Kidney (tissue), 14 donors: ENCODE data around the gene NGB. TPM values are rescaled to one million over a fixed set of nuclear protein-coding genes. Genes with fewer than 3 reads are reported as not detected.

Experiments used
- DNase-seq, 5 donors: peaks; one replicate each; pipeline ENCODE4 v3.0.0-alpha.2; 2013 to 2020
- FAIRE-seq: peaks from 2 replicates; lab custom pipeline; 2012; peaks lifted over from hg19 to GRCh38; lab: Jason Lieb, UNC
- H3K27ac ChIP-seq, 2 donors: one replicate each; pipeline ENCODE4 v1.7.0; 2013; ENCODE audit warnings: low read depth in 2 of 2, low read length in 2 of 2, inconsistent platforms in 1 of 2
- H3K27me3 ChIP-seq: one replicate; pipeline ENCODE4 v1.7.1; 2013; ENCODE audit warnings: low read length, inconsistent platforms; ENCODE audit not compliant: control insufficient read depth, insufficient read depth
- H3K36me3 ChIP-seq, 3 donors: one replicate each; pipeline versions ENCODE4 v1.7.0 to v1.7.1; 2013; ENCODE audit warnings: low read length in 3 of 3, control low read depth in 1 of 3, inconsistent platforms in 1 of 3; ENCODE audit not compliant: insufficient read depth in 3 of 3, control insufficient read depth in 2 of 3
- H3K4me1 ChIP-seq, 3 donors: one replicate each; pipeline versions ENCODE4 v1.7.0 to v1.7.1; 2013; ENCODE audit warnings: low read length in 3 of 3, inconsistent platforms in 1 of 3, low read depth in 1 of 3; ENCODE audit not compliant: control insufficient read depth in 2 of 3, insufficient read depth in 2 of 3
- H3K4me3 ChIP-seq, 3 donors: one replicate each; pipeline versions ENCODE4 v1.7.0 to v1.8.1; 2013; ENCODE audit warnings: low read length in 3 of 3, control low read depth in 1 of 3, inconsistent platforms in 1 of 3
- H3K9ac ChIP-seq, 3 donors: one replicate each; pipeline versions ENCODE4 v1.7.0 to v1.7.1; 2013; ENCODE audit warnings: low read length in 3 of 3, control low read depth in 1 of 3, inconsistent platforms in 1 of 3
- H3K9me3 ChIP-seq, 3 donors: one replicate each; pipeline versions ENCODE4 v1.7.0 to v1.7.1; 2013; ENCODE audit warnings: low read length in 3 of 3, control low read depth in 1 of 3, inconsistent platforms in 1 of 3; ENCODE audit not compliant: control insufficient read depth in 2 of 3, insufficient read depth in 1 of 3
- intact Hi-C: fragments of 100-400 bp; cut with DNase I; formaldehyde crosslinking; loops from one replicate; pipeline ENCODE4 v1.11.1; 2022
- microRNA-seq: library from miRNA; unstranded; fragments of <30 nt; microRNA quantifications from one replicate; pipeline ENCODE4 v1.2.0, GENCODE V29; 2020
- polyA plus RNA-seq: library from polyadenylated mRNA; stranded (reverse); fragments of 350-450 nt; fragmentation: Illumina TruSeq; extraction: RNeasy Lipid Tissue Mini Kit (QIAGEN cat#74804); gene quantifications from one replicate; pipeline ENCODE4 v1.2.3, GENCODE V29; 2014; ENCODE audit warnings: low read depth, low replicate concordance; ENCODE audit not compliant: insufficient read depth
- total RNA-seq: library from RNA; stranded (reverse); fragmentation: NEBNext Ultra II Directional; extraction: Animal tissue kit (Norgen Biotek cat#: 25700); gene quantifications from one replicate; pipeline ENCODE4 v1.2.1, GENCODE V29; 2021
- TF ChIP-seq, protein P1 (sequence below): IDR thresholded peaks from 3 replicates; pipeline ENCODE4 v1.5.1; 2012; ENCODE audit warnings: mild to moderate bottlenecking, moderate library complexity, borderline replicate concordance; ENCODE audit not compliant: insufficient read depth; ENCODE audit errors: extremely low read depth
- donor health status: control.
- donor health status: control.
- donor health status: control.
- donor health status: control.
- donor health status: control.
- donor health status: DM: yes; HTN: yes; CAD: no.
- donor health status: Normal renal cell carcinoma (clear cell type).

NGB gene
- total and polyA plus RNA-seq, 2 donors from 2014 or later = not detected

DNA sequence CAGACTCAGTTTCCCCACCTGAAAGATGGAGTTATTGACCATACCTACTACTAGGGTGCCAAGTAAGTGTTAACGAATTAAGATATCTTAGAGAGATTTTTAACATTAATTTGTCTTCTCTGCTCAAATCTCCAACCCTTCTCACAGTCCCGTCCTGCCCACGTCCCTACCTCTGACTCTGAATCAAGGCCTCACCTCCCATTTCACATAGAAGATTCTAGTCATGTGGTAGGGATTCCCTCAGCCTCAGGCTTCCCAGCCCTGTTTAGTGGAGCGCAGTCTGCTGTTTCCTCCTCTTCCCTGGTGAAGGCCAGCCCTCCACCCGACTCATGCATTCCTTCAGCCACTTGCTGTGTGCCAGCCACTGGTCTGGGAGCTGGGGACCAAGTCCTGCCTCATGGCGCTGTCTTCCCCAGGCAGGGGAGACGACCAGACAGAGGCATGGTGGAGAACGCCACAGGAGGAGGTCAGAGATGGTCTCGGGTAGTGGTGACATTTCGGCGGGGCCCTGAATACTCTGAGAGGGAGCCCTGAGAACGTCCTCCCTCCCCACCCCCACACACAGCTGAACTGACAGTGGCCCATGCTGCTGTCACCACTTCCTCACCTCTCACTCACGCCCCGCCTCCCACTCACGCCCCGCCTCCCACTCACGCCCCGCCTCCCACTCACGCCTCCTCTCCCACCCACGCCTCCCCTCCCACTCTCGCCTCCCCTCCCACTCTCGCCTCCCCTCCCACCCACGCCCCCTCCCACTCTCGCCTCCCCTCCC lies 50.6 kb downstream of the NGB start:
- H3K27ac ChIP-seq = no peak overlapping the region
- DNase-seq (no peak), FAIRE-seq (no peak)
- H3K27me3 ChIP-seq = no peaks in the 10 kb centered on the region
- no peak overlapping the region for H3K4me3 ChIP-seq
- no peaks in the 10 kb centered on the region for H3K4me1 ChIP-seq
- no peaks in the 10 kb centered on the region for H3K36me3 ChIP-seq
- no peaks in the 10 kb centered on the region for H3K9me3 ChIP-seq
- H3K9ac ChIP-seq = no peak overlapping the region
- TF ChIP-seq, protein P1, sequence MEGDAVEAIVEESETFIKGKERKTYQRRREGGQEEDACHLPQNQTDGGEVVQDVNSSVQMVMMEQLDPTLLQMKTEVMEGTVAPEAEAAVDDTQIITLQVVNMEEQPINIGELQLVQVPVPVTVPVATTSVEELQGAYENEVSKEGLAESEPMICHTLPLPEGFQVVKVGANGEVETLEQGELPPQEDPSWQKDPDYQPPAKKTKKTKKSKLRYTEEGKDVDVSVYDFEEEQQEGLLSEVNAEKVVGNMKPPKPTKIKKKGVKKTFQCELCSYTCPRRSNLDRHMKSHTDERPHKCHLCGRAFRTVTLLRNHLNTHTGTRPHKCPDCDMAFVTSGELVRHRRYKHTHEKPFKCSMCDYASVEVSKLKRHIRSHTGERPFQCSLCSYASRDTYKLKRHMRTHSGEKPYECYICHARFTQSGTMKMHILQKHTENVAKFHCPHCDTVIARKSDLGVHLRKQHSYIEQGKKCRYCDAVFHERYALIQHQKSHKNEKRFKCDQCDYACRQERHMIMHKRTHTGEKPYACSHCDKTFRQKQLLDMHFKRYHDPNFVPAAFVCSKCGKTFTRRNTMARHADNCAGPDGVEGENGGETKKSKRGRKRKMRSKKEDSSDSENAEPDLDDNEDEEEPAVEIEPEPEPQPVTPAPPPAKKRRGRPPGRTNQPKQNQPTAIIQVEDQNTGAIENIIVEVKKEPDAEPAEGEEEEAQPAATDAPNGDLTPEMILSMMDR = no peak
- intact Hi-C loops = no loop called here

DNA sequence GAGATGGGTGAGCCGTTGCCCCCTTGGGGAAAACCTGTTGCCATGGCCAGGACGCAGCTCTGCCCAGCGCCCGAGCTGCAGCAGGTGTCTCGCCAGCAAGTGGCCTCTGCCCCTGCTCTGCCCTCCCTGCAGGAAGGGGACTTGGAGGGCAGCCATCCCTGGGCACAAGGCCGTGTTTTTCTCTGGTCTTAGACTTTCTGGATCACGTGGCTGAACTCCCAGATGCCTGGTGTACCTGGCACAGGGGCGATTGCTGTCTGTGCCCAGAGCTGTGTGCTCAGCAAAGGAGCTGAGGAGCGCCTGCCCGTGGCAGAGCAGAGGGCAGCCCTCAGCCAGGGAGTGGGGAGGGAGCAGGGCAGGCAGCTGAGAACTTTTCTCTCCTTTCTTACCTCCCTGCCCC lies 51.4 kb downstream of the NGB start:
- Histone ChIP-seq H3K9ac (no peak overlapping the region), H3K36me3 (no peaks in the 10 kb centered on the region), H3K27me3 (no peaks in the 10 kb centered on the region), H3K27ac (no peak overlapping the region), H3K9me3 (no peaks in the 10 kb centered on the region), H3K4me3 (no peak overlapping the region), H3K4me1 (no peaks in the 10 kb centered on the region)
- intact Hi-C loops = no loop called here
- TF ChIP-seq, protein P1 = no peak
- DNase-seq (no peak), FAIRE-seq (no peak)

DNA sequence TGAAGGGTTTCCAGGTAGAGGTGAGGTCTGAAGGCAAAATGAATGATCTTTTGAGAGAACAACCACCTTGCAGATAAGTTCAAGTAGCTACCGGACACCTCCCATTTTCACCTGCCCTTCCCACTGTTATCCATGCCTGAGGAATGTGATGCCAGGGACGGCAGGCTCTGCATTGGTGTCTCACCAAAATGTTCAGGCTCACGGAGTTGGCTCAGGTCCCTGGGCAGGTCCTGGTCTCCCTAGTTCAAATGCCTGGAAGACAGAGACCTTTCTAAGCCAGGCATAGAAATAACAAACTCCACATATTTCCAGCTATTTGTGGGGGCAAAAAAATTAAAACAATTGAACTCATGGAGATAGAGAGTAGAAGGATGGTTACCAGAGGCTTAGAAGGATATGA lies 53.5 kb downstream of the NGB start:
- no peak for DNase-seq
- H3K4me1 ChIP-seq = no peaks in the 10 kb centered on the region

More for the DNA sequence above, 53.5 kb downstream of the NGB start:
- Histone ChIP-seq H3K9ac (no peak overlapping the region), H3K36me3 (no peaks in the 10 kb centered on the region), H3K4me3 (no peak overlapping the region), H3K27me3 (no peaks in the 10 kb centered on the region), H3K9me3 (no peaks in the 10 kb centered on the region), H3K27ac (no peak overlapping the region)
- intact Hi-C loops = no loop called here
- no peak for FAIRE-seq
- TF ChIP-seq, protein P1 = no peak

Small RNA genes within 50 kb of the gene (microRNA-seq; reads per million reads assigned to microRNA genes)
- gene MIR1260A = not detected

Other genes with a start within 250 kb of the NGB start
- gene IRF2BPL, start 242.5 kb downstream of the NGB start, total RNA-seq = 97.1 TPM
- gene IRF2BPL, start 242.5 kb downstream of the NGB start, polyA plus RNA-seq = 15.7 TPM
- 23.5 TPM for gene CIPC, start 172.9 kb downstream of the NGB start, total RNA-seq
- 12.8 TPM for gene CIPC, start 172.9 kb downstream of the NGB start, polyA plus RNA-seq
- gene ZDHHC22, start 129.4 kb downstream of the NGB start, total RNA-seq = not detected
- not detected for gene ZDHHC22, start 129.4 kb downstream of the NGB start, polyA plus RNA-seq
- 1.9 TPM for gene TMEM63C, start 89.4 kb downstream of the NGB start, total RNA-seq
- 0.84 TPM for gene TMEM63C, start 89.4 kb downstream of the NGB start, polyA plus RNA-seq
- 34.7 TPM for gene POMT2, start 49.7 kb upstream of the NGB start, total RNA-seq
- 18.2 TPM for gene POMT2, start 49.7 kb upstream of the NGB start, polyA plus RNA-seq
- gene GSTZ1, start 49.8 kb upstream of the NGB start, total RNA-seq = 17.0 TPM
- 64.7 TPM for gene GSTZ1, start 49.8 kb upstream of the NGB start, polyA plus RNA-seq
- gene TMED8, start 105.9 kb upstream of the NGB start, total RNA-seq = 17.1 TPM
- 6.7 TPM for gene TMED8, start 105.9 kb upstream of the NGB start, polyA plus RNA-seq
- gene SAMD15, start 106.2 kb upstream of the NGB start, total RNA-seq = 6.2 TPM
- 1.8 TPM for gene SAMD15, start 106.2 kb upstream of the NGB start, polyA plus RNA-seq
- gene NOXRED1, start 152.3 kb upstream of the NGB start, total RNA-seq = 0.57 TPM
- gene NOXRED1, start 152.3 kb upstream of the NGB start, polyA plus RNA-seq = 0.28 TPM
- 16.6 TPM for gene VIPAS39, start 186.4 kb upstream of the NGB start, total RNA-seq
- gene VIPAS39, start 186.4 kb upstream of the NGB start, polyA plus RNA-seq = 14.1 TPM
- gene AHSA1, start 186.9 kb upstream of the NGB start, total RNA-seq = 92.0 TPM
- gene AHSA1, start 186.9 kb upstream of the NGB start, polyA plus RNA-seq = 149 TPM
- 0.57 TPM for gene ISM2, start 227.6 kb upstream of the NGB start, total RNA-seq
- 0.80 TPM for gene ISM2, start 227.6 kb upstream of the NGB start, polyA plus RNA-seq